Gastroesophageal sphincter (tissue), 4 donors: ENCODE results near the gene CALR3. TPM values are rescaled to one million over a fixed set of nuclear protein-coding genes. Genes with fewer than 3 reads are reported as not detected.

ENCODE experiments used
- ATAC-seq: fragments of 150-250 bp; one replicate; pipeline ENCODE4 v1.9.1; 2016; ENCODE audit warnings: mild to moderate bottlenecking, moderate library complexity
- H3K27ac ChIP-seq, 4 donors: fragments of 200-600 bp; sonication (generic) in 3 of 4; 1 replicate in 3 of 4; 2 replicates in 1 of 4; pipeline ENCODE4 v1.5.1; 2016 to 2019
- H3K27me3 ChIP-seq: fragments of 200-600 bp; sonication (generic); one replicate; pipeline ENCODE4 v1.5.1; 2019
- H3K36me3 ChIP-seq, 2 donors: fragments of 200-600 bp; sonication (generic); one replicate each; pipeline ENCODE4 v1.5.1; 2019; ENCODE audit warnings: control low read depth in 1 of 2
- H3K4me1 ChIP-seq, 3 donors: fragments of 200-600 bp; sonication (generic); 1 replicate in 2 of 3; 2 replicates in 1 of 3; pipeline ENCODE4 v1.5.1; 2016 to 2019; ENCODE audit warnings: control low read depth in 2 of 3
- H3K4me3 ChIP-seq, 2 donors: fragments of 200-600 bp; sonication (generic); one replicate each; pipeline ENCODE4 v1.5.1; 2019; ENCODE audit warnings: mild to moderate bottlenecking in 1 of 2, moderate library complexity in 1 of 2
- H3K9me3 ChIP-seq, 3 donors: fragments of 200-600 bp; sonication (generic); one replicate each; pipeline ENCODE4 v1.5.1; 2017 to 2019; ENCODE audit warnings: control low read depth in 2 of 3
- CTCF ChIP-seq, 4 experiments: fragments of 200-600 bp in 2 of 4; fragments of 450-650 bp in 2 of 4; sonication (generic) in 1 of 4; IDR thresholded peaks; one replicate each; pipeline ENCODE4 v1.5.1; 2017 to 2019; ENCODE audit warnings: antibody characterized with exemption in 4 of 4, mild to moderate bottlenecking in 2 of 4, moderate library complexity in 2 of 4
- EP300 ChIP-seq: sonication (generic); formaldehyde crosslinking; IDR thresholded peaks from one replicate; pipeline ENCODE4 v1.6.1; 2017; ENCODE audit warnings: antibody characterized with exemption, mild to moderate bottlenecking
- POLR2A ChIP-seq, 2 donors: fragments of 450-650 bp; IDR thresholded peaks; one replicate each; pipeline ENCODE4 v1.6.1; 2017; ENCODE audit warnings: antibody characterized with exemption in 2 of 2, mild to moderate bottlenecking in 2 of 2, moderate library complexity in 1 of 2
- POLR2AphosphoS5 ChIP-seq: sonication (generic); formaldehyde crosslinking; IDR thresholded peaks from one replicate; pipeline ENCODE4 v1.6.1; 2017; ENCODE audit warnings: antibody characterized with exemption
- WGBS, 2 donors: methylation state at CpG; one replicate each; pipeline ENCODE4 v1.1.5; 2018; ENCODE audit warnings: low coverage in 1 of 2; 5-methylcytosine and 5-hydroxymethylcytosine counted together
- total RNA-seq, 4 donors: library from RNA; depleted of rRNA; stranded (reverse); fragments of >200 nt; gene quantifications; one replicate each; pipeline ENCODE4 v1.1.0, GENCODE V29; 2016

The CALR3 gene
- total RNA-seq, 4 donors from 2014 or later, result not detected

GRCh38 chr19:16442386-16443276 lies 53.3 kb downstream of the CALR3 start:
- no peak for TF ChIP-seq POLR2A (IDR thresholded peaks at IDR 0.05)
- no peak for TF ChIP-seq CTCF (IDR thresholded peaks at IDR 0.05)
- peak; percentile 21 for TF ChIP-seq POLR2AphosphoS5
- Histone ChIP-seq H3K27me3 (no peaks in the 10 kb centered on the region), H3K27ac (peak overlapping the region in 3 of 4 donors; percentile 9 to 64 (median 53)), H3K9me3 (no peaks in the 10 kb centered on the region), H3K36me3 (peaks cover 0 to 38% of the 10 kb centered on the region in 2 donors), H3K4me3 (no peak overlapping the region), H3K4me1 (peaks cover 0 to 79% (median 27%) of the 10 kb centered on the region in 3 donors)
- WGBS, 2 donors, result 14 to 29% methylated on average over 5 to 10 of the region's 19 CpGs
- ATAC-seq, result no peak

GRCh38 chr19:16441661-16442162 lies 54.3 kb downstream of the CALR3 start:
- Histone ChIP-seq H3K9me3 (no peaks in the 10 kb centered on the region), H3K27me3 (no peaks in the 10 kb centered on the region), H3K27ac (peak overlapping the region in 3 of 4 donors; percentile 9 to 64 (median 53)), H3K4me3 (no peak overlapping the region), H3K4me1 (peaks cover 0 to 77% (median 23%) of the 10 kb centered on the region in 3 donors), H3K36me3 (peaks cover 0 to 47% of the 10 kb centered on the region in 2 donors)
- ATAC-seq, result no peak
- peak in 1 of 4 experiments; percentile 40 for TF ChIP-seq CTCF (IDR thresholded peaks at IDR 0.05)
- TF ChIP-seq POLR2A (IDR thresholded peaks at IDR 0.05), result no peak
- 80 to 94% methylated on average over 6 to 9 of the region's 14 CpGs for WGBS, 2 donors

- Histone ChIP-seq H3K27ac (peak overlapping the region in 3 of 4 donors; percentile 72 to 75 (median 74)), H3K4me1 (peaks cover 0 to 61% (median 17%) of the 10 kb centered on the region in 3 donors), H3K27me3 (no peaks in the 10 kb centered on the region), H3K36me3 (peaks cover 0 to 94% of the 10 kb centered on the region in 2 donors), H3K4me3 (no peak overlapping the region), H3K9me3 (no peaks in the 10 kb centered on the region)
- no peak for ATAC-seq
- no peak for TF ChIP-seq POLR2AphosphoS5
- TF ChIP-seq POLR2A (IDR thresholded peaks at IDR 0.05), result no peak
- no peak for TF ChIP-seq CTCF (IDR thresholded peaks at IDR 0.05)
- TF ChIP-seq EP300, result no peak
- WGBS, 2 donors, result 76 to 77% methylated on average over 3 to 6 of the region's 6 CpGs
Measured at GRCh38 chr19:16436780-16437332, 59.1 kb downstream of the CALR3 start.

- no peak for TF ChIP-seq EP300
- TF ChIP-seq POLR2A (IDR thresholded peaks at IDR 0.05), result no peak
- no peak for TF ChIP-seq CTCF (IDR thresholded peaks at IDR 0.05)
- TF ChIP-seq POLR2AphosphoS5, result no peak
- Histone ChIP-seq H3K36me3 (peaks cover 0 to 94% of the 10 kb centered on the region in 2 donors), H3K4me1 (peaks cover 0 to 53% (median 17%) of the 10 kb centered on the region in 3 donors), H3K9me3 (no peaks in the 10 kb centered on the region), H3K27ac (peak overlapping the region in 3 of 4 donors; percentile 72 to 75 (median 74)), H3K4me3 (no peak overlapping the region), H3K27me3 (no peaks in the 10 kb centered on the region)
- ATAC-seq, result no peak
- WGBS, 2 donors, result 32 to 44% methylated on average over 6 to 9 of the region's 9 CpGs
Measured at GRCh38 chr19:16435999-16436650, 59.8 kb downstream of the CALR3 start.
